Smooth muscle cell (in vitro differentiated cells): ENCODE measurements around the gene PYGL. TPM values are rescaled to one million over a fixed set of nuclear protein-coding genes. Genes with fewer than 3 reads are reported as not detected.

ENCODE experiments used
- DNase-seq: peaks from one replicate; lab custom pipeline; 2025; ENCODE audit not compliant: unreplicated experiment; lab: John Stamatoyannopoulos, UW
- H2AFZ ChIP-seq: fragments of 200-600 bp; sonication (generic); 2 replicates; pipeline ENCODE4 v1.6.0; 2016; ENCODE audit warnings: antibody characterized with exemption, low read depth, mild to moderate bottlenecking
- H3F3A ChIP-seq: fragments of 200-600 bp; sonication (generic); 2 replicates; pipeline ENCODE4 v1.6.0; 2017; ENCODE audit warnings: antibody characterized with exemption, low read depth
- H3K27ac ChIP-seq: fragments of 200-600 bp; sonication (generic); 2 replicates; pipeline ENCODE4 v1.5.1; 2016; ENCODE audit warnings: low read depth, mild to moderate bottlenecking
- H3K27me3 ChIP-seq: fragments of 200-600 bp; sonication (generic); 2 replicates; pipeline ENCODE4 v1.6.1; 2016; ENCODE audit warnings: low read depth, mild to moderate bottlenecking
- H3K36me3 ChIP-seq: fragments of 200-600 bp; sonication (generic); 2 replicates; pipeline ENCODE4 v1.5.1; 2016; ENCODE audit warnings: low read depth
- H3K4me1 ChIP-seq: fragments of 200-600 bp; sonication (generic); 2 replicates; pipeline ENCODE4 v1.5.1; 2016; ENCODE audit warnings: low read depth
- H3K4me2 ChIP-seq: fragments of 200-600 bp; sonication (generic); 2 replicates; pipeline ENCODE4 v1.6.0; 2016; ENCODE audit warnings: mild to moderate bottlenecking
- H3K4me3 ChIP-seq: fragments of 200-600 bp; sonication (generic); 2 replicates; pipeline ENCODE4 v1.5.1; 2016; ENCODE audit warnings: mild to moderate bottlenecking
- H3K79me2 ChIP-seq: fragments of 200-600 bp; sonication (generic); 2 replicates; pipeline ENCODE4 v1.6.0; 2016; ENCODE audit warnings: low read depth, mild to moderate bottlenecking
- H3K9ac ChIP-seq: fragments of 200-600 bp; sonication (generic); 2 replicates; pipeline ENCODE4 v1.6.0; 2016; ENCODE audit warnings: low read depth
- H3K9me3 ChIP-seq: fragments of 200-600 bp; sonication (generic); replicated peaks from 2 replicates; pipeline ENCODE4 v1.5.1; 2016; ENCODE audit warnings: low read depth
- H4K20me1 ChIP-seq: fragments of 200-600 bp; sonication (generic); 2 replicates; pipeline ENCODE4 v1.6.0; 2016; ENCODE audit warnings: low read depth
- CTCF ChIP-seq: fragments of 200-600 bp; sonication (generic); IDR thresholded peaks from 2 replicates; pipeline ENCODE4 v1.5.1; 2017; ENCODE audit warnings: borderline replicate concordance, mild to moderate bottlenecking, antibody characterized with exemption; ENCODE audit not compliant: insufficient read depth, poor library complexity, severe bottlenecking
- WGBS: methylation state at CpG from one replicate; pipeline ENCODE4 v1.1.7; 2016; ENCODE audit warnings: low lambda C conversion rate; 5-methylcytosine and 5-hydroxymethylcytosine counted together
- polyA plus RNA-seq: library from polyadenylated mRNA; unstranded; fragments of >200 nt; fragmentation: Nextera tagmentation; extraction: Ambion mirVana; gene quantifications from 2 replicates; pipeline ENCODE4 v1.2.1, GENCODE V29; 2016
- total RNA-seq: library from RNA; depleted of rRNA; stranded (reverse); fragments of >200 nt; gene quantifications from 2 replicates; pipeline ENCODE4 v1.2.3, GENCODE V29; 2014

The PYGL gene
- total and polyA plus RNA-seq, 2 experiments from 2014 or later: 23.4 to 43.0 TPM

GRCh38 chr14:50953502-50953901 lies 9.2 kb upstream of the PYGL start:
- no peaks in the 10 kb centered on the region for H4K20me1 ChIP-seq
- H3F3A ChIP-seq: peaks cover 11% of the 10 kb centered on the region
- WGBS: 100% methylated on average over 1 of the region's 1 CpG
- H3K9ac ChIP-seq: no peak overlapping the region
- H3K4me3 ChIP-seq: no peak overlapping the region
- TF ChIP-seq CTCF: no peak
- H3K4me1 ChIP-seq: peaks cover 4% of the 10 kb centered on the region
- H2AFZ ChIP-seq: no peak overlapping the region
- H3K79me2 ChIP-seq: no peaks in the 10 kb centered on the region
- no peak overlapping the region for H3K27ac ChIP-seq
- no peak overlapping the region for H3K4me2 ChIP-seq
- no peak for DNase-seq
- no peaks in the 10 kb centered on the region for H3K27me3 ChIP-seq
- no peaks in the 10 kb centered on the region for H3K9me3 ChIP-seq
- no peaks in the 10 kb centered on the region for H3K36me3 ChIP-seq

- no peaks in the 10 kb centered on the region for H3K36me3 ChIP-seq
- H2AFZ ChIP-seq: no peak overlapping the region
- H3K4me3 ChIP-seq: no peak overlapping the region
- 97% methylated on average over 6 of the region's 6 CpGs for WGBS
- H4K20me1 ChIP-seq: no peaks in the 10 kb centered on the region
- H3K4me2 ChIP-seq: no peak overlapping the region
- no peak overlapping the region for H3K9ac ChIP-seq
- H3K27ac ChIP-seq: no peak overlapping the region
- peaks cover 4% of the 10 kb centered on the region for H3K4me1 ChIP-seq
- H3K27me3 ChIP-seq: no peaks in the 10 kb centered on the region
- peaks cover 23% of the 10 kb centered on the region for H3F3A ChIP-seq
- H3K79me2 ChIP-seq: no peaks in the 10 kb centered on the region
- TF ChIP-seq CTCF: no peak
- H3K9me3 ChIP-seq: no peaks in the 10 kb centered on the region
- DNase-seq: no peak
These were observed 6.7 kb upstream of the PYGL start for GRCh38 chr14:50951032-50951431.

- no peaks in the 10 kb centered on the region for H3K9me3 ChIP-seq
- peaks cover 11% of the 10 kb centered on the region for H3F3A ChIP-seq
- 88% methylated on average over 2 of the region's 2 CpGs for WGBS
- no peaks in the 10 kb centered on the region for H4K20me1 ChIP-seq
- H2AFZ ChIP-seq: no peak overlapping the region
- no peak for TF ChIP-seq CTCF
- no peak overlapping the region for H3K4me3 ChIP-seq
- H3K36me3 ChIP-seq: no peaks in the 10 kb centered on the region
- H3K4me1 ChIP-seq: peaks cover 1% of the 10 kb centered on the region
- no peak overlapping the region for H3K4me2 ChIP-seq
- no peaks in the 10 kb centered on the region for H3K27me3 ChIP-seq
- H3K27ac ChIP-seq: no peak overlapping the region
- no peak overlapping the region for H3K9ac ChIP-seq
- no peak for DNase-seq
- no peaks in the 10 kb centered on the region for H3K79me2 ChIP-seq
These were observed 3.9 kb upstream of the PYGL start for GRCh38 chr14:50948205-50948604.

- peak overlapping the region; percentile 36 for H3K27ac ChIP-seq
- no peaks in the 10 kb centered on the region for H3K36me3 ChIP-seq
- H3K9ac ChIP-seq: no peak overlapping the region
- H3K79me2 ChIP-seq: no peaks in the 10 kb centered on the region
- no peaks in the 10 kb centered on the region for H4K20me1 ChIP-seq
- WGBS: 55% methylated on average over 4 of the region's 4 CpGs
- H2AFZ ChIP-seq: peak overlapping the region; percentile 50
- no peaks in the 10 kb centered on the region for H3K9me3 ChIP-seq
- TF ChIP-seq CTCF: no peak
- H3F3A ChIP-seq: peaks cover 11% of the 10 kb centered on the region
- no peak overlapping the region for H3K4me2 ChIP-seq
- H3K4me1 ChIP-seq: peaks cover 6% of the 10 kb centered on the region
- H3K27me3 ChIP-seq: no peaks in the 10 kb centered on the region
- DNase-seq: no peak
- no peak overlapping the region for H3K4me3 ChIP-seq
These were observed 3.2 kb upstream of the PYGL start for GRCh38 chr14:50947446-50947845.
